Retinal pigment epithelial cell (primary cell): Measurements from ENCODE around the gene UNC13B.
"Not testable (repeated sequence)": the region's sequence is repeated elsewhere in the genome, so short reads cannot be mapped to it uniquely, and the experiment has no call there.

Experiments used
- DNase-seq: peaks from one replicate; pipeline ENCODE4 v3.0.0-alpha.2; 2010; ENCODE audit warnings: low read depth
- H3K4me3 ChIP-seq: 2 replicates; pipeline ENCODE4 v1.5.1; 2011; ENCODE audit warnings: mild to moderate bottlenecking, low read length, control low read depth, moderate library complexity
- CTCF ChIP-seq: conservative IDR thresholded peaks from 2 replicates; pipeline ENCODE4 v1.5.1; 2011; ENCODE audit warnings: low read depth, low read length, control low read depth, inconsistent platforms

Gene UNC13B

GRCh38 chr9:35397923-35398322 lies 236.1 kb downstream of the UNC13B start:
- no peak for TF ChIP-seq CTCF
- no peak for DNase-seq
- H3K4me3 ChIP-seq, result no peak overlapping the region

GRCh38 chr9:35398651-35399335 lies 237.0 kb downstream of the UNC13B start:
- H3K4me3 ChIP-seq, result no peak overlapping the region
- TF ChIP-seq CTCF, result no peak
- DNase-seq, result no peak

- no peak for DNase-seq
- no peak overlapping the region for H3K4me3 ChIP-seq
- TF ChIP-seq CTCF, result no peak
These were observed 243.1 kb downstream of the UNC13B start for GRCh38 chr9:35404865-35405264.

DNA sequence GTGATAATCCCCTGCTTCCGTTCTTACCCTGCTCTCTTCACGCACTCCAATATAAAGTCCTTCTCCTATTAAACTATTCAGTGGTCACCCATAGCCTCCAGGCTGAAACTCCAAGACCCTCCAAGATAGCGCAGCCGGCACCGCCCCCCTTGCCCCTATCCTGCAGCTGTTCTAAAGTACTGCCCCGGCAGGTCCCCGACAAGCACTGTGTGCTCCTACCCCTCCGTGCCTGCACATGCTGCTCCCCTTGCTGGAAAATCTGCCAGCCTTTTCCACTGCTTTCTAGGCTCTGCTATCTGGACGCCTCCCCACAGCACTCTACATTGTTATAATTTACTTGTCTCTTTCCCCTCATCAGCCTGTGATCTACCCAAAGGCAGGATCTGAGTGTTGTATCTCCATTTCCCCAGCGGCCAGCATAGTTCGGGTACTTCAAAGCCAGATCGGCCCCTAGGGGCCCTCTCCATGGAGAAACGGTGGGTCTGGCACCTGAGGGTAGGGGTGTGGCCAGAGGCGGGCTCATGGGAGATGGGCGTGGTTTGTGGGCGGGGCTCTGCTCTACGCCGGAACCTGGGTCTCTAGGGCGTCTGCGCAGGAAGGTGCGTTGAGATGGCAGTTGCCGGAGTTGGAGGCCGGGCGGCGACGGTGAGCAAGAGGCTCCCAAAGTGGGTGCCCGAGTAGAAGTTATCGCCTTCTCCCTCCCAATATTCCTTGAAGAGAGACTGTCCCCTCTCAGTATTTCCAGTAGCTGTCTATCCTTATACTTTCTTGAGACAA lies 244.6 kb downstream of the UNC13B start:
- peak overlapping the region; percentile 57 for H3K4me3 ChIP-seq
- DNase-seq, result no peak
- TF ChIP-seq CTCF, result peak; percentile 13

- DNase-seq, result no peak
- no peak overlapping the region for H3K4me3 ChIP-seq
- no peak for TF ChIP-seq CTCF
These were observed 246.0 kb downstream of the UNC13B start for GRCh38 chr9:35407846-35408245.

DNA sequence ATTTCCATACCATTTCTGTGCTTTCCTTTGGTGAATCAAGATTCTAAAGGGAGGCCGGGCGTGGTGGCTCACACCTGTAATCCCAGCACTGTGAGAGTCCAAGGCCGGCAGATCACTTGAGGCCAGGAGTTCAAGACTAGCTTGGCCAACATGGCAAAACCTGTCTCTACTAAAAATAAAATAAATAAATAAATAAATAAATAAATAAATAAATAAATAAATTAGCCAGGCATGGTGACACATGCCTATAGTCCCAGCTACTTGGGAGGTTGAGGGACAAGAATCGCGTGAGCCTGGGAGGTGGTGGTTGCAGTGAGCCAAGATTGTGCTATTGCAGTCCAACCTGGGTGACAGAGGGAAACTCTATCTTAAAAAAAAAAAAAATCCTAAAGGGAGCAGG lies 247.6 kb downstream of the UNC13B start:
- H3K4me3 ChIP-seq, DNase-seq: not testable (repeated sequence)

- no peak for DNase-seq
- H3K4me3 ChIP-seq, result no peak overlapping the region
- no peak for TF ChIP-seq CTCF
These were observed 253.1 kb downstream of the UNC13B start for GRCh38 chr9:35414889-35415288.
